ENCODE results near the gene FMN2.
A peak's percentile ranks its signal among the peaks of the same experiment; 100 is the strongest.
"Not testable (repeated sequence)": the region's sequence is repeated elsewhere in the genome, so short reads cannot be mapped to it uniquely, and the experiment has no call there.

FMN2 gene

DNA sequence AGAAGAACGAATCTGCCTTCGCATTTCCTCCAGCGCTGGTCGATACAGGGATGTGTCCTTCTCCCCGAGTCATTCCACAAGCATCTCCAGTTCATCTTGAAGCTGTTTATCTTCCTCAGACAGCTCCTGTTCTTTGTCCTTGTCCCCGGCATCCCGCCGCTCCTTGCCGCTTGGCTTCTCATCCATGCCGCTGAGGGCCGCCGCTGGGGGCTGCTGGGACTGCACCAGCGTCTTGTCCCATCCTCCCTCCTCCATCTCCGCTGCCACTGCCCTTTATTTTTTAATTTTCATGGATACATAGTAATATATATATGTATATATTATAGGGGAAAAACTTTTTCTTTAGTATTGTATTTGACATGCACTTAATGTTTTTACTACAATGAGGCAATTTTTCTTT lies 53.4 kb downstream of the FMN2 start:
- DNase-seq, result no peak

DNA sequence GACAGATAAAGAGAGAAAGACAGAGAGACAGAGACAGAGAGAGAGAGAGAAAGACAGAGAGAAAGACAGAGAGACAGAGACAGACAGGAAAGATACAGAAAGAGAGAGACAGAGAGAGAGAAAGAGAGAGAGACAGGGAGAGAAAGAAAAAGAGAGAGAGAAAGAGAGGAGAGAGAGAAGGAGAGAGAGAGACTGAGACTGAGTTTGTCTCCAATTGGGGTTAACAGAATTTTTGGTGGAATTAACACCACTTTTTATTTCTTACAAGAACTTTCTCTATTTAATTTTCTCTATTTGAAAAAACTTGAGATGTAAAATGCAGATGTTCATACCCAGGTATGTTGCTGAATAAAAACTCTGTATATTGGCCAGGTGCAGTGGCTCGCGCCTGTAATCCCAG lies 56.6 kb downstream of the FMN2 start:
- no peak for DNase-seq

DNA sequence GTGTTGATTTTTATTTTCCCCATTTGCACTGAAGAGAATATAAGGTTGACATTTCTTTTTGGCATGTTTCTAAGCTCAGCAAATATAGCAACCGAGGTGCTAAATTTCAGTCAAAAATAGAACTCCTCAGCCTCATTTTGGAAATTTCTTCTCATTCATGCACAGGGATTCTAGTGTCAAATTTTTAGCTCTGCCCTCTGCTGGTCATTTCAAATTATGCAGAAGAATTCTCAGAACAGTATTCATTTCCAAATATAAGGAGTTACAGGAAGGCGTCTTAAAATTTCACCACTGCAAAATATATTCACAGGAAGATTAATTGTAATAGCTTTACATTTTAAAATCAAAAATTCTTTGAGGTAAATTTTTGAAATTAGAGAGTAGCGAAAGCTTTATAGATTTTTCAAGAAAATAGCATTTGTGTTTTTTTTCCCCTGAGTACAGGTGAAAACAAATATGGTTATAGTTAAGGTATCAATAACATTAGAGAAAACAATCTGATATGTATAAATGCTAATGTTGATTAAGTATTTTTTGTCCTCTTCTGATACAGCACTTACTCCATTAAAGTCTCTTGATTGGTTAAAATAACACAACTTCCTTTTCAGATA lies 57.9 kb downstream of the FMN2 start:
- DNase-seq, result no peak

DNA sequence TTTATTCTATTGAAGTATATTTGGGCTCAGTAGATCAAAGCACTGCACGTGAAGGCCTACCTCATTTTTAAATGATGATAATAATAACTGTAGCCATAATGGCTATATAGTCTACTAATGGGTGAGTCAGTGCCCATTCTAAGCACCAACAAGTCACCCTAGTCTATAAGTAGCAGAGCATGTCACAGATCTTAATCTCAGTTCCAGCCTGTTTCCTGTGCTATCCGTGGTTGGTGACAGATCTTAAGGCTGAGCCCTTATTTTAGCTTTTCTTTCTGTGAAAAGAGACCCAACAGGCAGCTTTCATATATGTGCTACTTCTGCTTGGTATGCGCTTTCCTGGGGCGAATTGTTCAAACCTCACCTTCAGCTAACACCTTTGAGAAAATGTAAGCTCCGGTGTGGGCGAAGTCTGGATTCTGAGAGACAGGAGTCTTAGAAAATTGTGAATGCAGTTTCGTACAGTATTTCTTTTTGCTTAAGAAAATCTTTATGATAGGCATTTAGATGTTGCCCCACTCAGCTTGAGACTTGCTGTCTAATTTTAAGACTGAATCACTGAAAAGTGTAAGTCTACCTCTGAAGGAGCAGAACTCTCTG lies 59.6 kb downstream of the FMN2 start:
- DNase-seq, result no peak

DNA sequence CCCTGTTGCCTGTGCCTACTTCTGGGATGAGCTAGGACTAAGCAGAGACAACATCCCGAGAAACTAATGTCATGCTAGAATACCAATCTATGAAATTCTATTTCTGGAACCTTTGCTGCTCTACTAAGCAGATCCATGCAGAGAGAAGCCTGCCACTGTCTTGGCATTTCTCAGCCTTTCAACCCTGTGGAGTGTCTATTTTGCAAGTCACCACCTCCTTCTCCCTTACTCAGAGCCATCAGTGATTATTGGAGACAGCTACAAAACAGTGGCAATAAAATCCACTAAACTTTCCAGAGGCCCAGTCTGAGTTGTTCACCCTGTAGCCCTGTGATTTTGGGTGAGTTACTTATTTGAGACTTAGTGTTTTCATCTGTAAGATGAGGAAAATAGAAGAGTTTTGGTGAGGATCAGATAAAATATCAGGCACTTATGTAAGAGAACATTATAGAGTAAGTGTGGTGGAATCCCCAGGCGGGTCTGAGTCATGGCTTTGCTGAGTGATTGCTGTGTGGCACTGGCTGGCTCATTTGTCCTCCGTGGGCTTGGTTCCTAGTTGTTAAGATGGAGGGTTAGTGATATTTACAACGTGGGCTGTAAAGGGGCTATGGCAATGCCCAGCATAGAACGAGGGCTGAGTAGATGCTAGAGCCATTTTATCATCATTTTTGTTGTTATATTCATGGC lies 61.1 kb downstream of the FMN2 start:
- no peak for DNase-seq

DNA sequence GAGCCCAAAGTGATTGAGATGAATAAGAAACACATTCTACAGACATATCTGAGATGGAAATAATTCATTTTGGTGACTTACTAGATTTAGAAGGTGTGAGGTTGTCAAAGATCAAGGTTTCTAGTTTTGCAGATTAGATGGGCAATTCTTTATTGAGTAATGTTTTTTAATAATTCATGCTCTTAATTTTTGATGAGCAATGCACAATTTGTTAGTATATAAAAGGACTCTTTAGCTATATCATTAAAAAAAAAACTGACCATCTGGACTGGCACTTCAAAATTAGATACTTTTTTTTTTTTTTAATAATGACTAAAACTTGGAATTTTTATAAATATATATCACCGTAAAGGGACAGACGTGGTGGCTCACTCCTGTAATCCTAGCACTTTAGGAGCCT lies 63.9 kb downstream of the FMN2 start:
- no peak for DNase-seq

DNA sequence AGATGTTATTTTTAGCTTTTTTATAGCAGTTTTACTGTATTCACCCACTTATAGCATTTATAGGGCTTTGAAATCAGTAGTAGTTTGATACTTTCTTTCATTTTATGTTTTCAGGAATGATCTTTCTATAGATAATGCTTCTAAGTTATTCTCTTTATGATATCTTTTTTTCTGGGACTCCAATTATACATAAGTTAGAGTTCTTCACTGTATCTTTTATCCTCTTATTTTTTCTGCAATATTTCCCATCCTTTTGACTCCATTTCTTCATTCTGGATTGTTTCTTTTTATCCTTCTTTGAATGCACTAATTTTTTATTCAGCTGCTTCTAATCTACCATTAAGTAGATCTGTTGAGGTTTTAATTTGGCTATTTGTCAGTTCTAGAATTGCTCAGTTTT lies 73.1 kb downstream of the FMN2 start:
- no peak for DNase-seq

DNA sequence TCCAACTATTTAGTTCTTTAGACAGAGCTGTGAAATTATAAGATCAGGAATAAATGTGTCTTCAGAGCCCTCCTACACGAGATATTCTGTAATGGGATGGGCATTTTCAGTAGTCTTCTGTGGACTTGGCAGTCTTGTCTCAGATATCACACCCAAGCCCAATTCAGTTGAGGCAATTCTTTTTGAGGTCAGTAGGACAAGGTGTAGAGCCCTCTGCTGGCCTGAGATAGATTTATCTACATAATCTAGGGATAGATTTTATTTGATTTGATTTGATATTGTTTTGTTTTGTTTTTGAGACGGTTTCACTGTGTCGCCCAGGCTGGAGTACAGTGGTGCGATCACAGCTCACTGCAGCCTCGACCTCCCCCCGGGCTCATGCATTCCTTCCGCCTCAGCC lies 77.5 kb downstream of the FMN2 start:
- DNase-seq, result no peak

DNA sequence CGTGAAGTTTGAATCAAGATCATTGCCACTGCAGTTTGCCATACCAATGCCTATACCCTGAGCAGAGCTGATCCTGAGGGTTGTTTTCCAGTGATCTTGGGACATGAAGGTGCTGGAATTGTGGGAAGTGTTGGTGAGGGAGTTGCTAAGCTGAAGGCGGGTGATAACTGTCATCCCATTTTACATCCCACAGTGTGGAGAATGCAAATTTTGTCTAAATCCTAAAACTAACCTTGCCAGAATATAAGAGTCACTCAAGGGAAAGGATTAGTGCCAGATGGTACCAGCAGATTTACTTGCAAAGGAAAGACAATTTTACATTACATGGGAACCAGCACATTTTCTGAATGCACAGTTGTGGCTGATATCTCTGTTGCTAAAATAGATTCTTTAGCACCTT lies 78.6 kb downstream of the FMN2 start:
- no peak for DNase-seq

DNA sequence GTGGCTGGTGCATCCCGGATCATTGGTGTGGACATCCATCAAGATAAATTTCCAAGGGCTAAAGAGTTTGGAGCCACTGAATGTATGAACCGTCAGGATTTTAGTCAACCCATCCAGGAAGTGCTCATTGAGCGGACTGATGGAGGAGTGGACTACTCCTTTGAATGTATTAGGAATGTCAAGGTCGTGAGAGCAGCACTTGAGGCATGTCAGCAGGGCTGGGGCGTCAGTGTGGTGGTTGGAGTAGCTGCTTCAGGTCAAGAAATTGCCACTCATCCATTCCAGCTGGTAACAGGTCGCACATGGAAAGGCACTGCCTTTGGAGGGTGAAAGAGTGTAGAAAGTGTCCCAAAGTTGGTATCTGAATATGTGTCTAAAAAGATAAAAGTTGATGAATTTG lies 79.1 kb downstream of the FMN2 start:
- DNase-seq, result no peak

DNA sequence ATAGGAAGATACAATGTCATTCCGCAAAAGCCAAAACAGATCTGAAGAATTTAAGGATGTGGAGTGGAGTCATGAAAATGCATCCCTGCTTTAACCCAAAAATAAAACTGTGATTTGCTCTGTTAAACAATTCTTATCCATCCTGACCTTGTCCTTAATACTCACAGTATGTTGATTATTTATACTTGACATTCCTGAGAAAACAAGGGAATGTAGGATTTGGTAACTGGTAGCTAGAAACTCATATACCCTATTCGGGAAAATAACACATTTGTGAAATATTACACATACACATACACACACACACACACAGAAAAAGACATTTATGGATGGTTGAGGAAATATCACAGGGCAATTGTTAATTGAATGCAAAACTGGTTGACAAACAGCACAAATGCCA lies 80.2 kb downstream of the FMN2 start:
- no peak for DNase-seq

DNA sequence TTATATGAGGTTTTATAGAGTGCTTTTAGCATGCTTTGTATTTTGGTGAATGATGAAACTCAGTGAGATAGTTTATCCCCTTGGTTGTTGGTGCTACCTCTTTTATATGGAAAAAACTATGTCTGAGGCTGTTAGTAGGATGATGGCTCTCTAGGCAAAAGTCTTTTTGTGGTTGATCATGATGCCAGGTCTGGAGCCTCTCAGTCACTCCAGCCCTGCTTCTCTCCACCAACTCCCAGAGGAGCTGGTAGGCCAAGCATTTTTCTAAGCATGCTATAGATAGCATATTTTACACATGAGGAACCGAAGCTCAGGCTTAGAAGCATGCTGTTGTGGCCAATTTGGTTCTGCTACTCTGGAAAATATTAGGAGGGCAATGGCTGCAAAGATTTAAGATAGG lies 82.2 kb downstream of the FMN2 start:
- no peak for DNase-seq

DNA sequence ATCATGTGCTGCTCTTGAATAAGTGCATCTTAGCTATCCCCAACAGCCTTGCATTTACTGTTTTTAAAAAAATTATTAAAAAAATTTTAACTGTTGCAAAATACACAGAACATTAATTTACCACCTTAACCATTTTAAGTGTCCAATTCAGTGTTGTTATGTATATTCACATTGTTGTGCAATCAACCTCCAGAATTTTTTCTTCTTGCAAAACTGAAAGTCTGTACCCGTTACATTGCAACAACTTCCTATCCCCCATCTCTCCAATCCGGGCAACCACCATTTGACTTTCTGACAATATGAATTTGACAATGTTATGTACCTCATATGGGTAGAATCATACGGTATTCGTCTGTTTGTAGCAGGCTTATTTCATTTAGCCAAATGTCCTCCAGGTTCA lies 83.1 kb downstream of the FMN2 start:
- DNase-seq, result no peak

DNA sequence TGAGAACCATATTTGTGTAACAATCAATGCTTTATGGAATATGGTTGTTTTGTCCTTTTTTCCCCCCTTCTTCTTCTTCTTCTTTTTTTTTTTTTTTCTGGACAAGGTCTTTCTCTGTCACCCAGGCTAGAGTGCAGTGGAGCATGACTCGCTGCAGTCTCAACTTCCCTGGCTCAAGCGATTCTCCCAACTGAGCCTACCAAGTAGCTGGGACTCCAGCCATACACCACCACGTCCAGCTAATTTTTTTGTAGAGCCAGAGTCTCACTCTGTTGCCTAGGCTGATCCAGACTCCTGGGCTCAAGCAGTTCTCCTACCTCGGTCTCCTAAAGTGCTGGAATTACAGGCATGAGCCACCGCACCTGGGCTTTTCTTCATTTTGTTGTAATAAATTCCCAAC lies 86.7 kb downstream of the FMN2 start:
- DNase-seq, result no peak

DNA sequence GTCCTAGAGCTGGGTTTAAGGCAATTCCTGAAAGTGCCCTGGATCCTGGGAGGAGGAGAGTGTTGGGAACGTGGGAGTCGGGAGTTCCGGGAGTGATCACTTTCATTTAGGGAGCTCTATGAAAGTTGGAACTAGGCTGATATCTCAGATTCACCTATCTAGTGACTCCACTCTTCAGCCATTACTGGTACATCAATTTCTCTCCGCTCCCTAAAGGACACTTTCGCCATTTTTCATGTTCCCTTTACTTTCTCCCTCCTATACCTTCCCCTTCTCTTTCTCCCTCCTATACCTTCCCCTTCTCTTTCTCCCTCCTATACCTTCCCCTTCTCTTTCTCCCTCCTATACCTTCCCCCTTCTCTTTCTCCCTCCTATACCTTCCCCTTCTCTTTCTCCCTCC lies 93.0 kb downstream of the FMN2 start:
- not testable (repeated sequence) for DNase-seq

DNA sequence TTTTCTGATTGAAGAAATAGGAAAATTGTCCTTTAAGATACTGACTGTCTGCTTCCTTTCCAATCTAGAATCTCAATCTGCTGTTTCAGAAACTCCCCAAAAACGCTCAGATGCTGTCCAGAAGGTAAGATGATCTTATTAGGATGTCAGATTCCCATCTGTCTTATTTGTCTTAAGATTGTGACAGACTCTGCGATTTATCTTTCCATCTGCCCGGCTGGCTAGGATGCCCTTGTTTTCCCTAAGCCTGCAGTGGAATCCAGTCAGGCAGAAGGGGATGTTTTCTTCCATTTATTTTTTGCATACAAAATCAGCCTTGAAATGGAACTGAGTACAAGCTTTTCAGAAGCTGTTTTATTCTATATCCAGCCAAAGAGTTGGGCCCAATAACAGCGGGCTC lies 96.5 kb downstream of the FMN2 start:
- DNase-seq, result no peak

DNA sequence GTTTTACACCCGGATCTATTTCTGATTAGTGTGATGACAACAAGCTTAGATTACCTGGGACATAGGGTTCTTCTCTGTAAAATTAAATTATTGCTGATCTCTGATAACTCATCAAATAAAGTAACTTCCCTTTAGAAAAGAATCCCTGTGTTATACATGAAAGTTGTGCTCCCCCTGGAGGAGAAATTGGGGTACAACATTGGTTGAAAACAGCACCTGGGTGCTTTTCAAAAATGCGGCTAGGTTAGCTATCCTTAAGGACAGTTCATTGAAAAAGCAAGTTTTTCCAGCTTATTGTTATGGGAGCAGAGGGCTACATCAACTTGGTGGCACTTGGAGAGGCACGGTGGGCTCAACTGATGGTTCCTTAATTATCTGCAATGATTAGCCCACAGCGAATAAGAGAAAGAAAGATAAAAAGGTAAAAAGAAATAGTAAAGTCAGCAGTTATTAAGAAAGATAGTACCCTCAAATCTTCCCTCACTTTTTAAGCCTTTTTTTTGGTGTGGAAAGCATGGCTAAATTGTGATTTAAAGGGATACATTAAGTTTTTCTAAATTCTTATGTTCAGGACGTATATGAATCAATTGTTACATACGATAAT lies 97.8 kb downstream of the FMN2 start:
- DNase-seq, result peak; percentile 13

DNA sequence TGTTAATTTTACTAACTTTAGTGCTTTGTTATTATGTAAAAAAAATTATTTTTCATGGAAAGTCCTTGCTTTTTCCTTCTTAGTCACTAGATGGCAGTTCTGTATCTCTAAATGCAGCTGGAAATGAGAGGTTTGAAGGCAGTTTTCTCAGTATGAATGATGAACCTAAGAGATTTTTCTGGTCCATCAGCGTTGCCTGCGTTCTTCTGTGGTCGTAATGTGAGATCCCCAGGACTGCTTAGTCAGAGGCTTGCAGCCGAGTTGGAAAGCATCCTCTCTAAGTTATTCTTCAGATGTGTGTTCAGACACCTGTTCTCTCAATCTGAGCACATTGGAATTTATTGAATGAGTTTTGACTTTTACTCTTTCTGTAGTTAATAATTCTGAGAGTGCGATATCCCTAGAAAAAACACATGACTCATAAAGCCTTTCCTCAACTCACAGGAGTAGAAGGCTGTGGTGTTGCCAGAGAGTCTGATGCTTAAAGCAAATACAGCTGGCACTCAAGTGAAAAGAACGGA lies 99.3 kb downstream of the FMN2 start:
- no peak for DNase-seq

DNA sequence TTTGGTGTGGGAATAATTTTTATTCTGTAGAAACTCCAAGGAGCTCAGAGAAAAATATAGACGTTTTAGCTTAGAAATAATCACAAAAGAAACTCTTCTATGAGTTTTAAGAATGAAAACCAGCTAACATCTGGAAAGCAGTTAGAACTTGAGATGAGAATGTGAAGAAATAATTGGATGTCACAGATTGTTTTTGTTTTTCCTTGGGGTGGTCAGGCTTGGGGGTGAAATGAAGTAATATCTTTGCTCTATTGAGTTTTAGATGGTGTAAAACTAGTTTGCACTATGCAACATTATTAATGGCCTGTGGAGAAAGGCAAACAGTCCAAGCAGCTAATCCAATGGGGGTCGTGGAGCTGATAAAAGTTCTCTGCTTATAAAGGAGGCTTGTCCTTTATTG lies 101.2 kb downstream of the FMN2 start:
- no peak for DNase-seq

DNA sequence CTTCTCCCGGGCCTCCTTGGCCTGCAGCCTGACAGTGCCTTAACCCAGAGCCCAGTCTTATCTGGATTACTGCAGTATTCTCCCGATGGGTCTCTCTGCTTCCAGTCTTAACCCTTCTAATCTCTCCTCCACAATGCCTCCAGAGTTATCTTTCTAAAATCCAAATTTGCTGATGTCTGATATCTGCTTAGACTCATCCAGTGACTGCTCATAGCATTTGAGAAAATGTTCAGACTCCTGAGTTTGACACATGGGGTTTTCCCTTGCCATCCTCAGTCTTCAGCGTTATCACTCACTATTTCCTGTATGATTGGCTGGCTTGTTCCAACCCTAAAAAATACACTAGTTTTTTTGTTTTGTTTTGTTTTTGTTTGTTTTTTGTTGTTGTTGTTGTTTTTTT lies 102.0 kb downstream of the FMN2 start:
- DNase-seq, result no peak

DNA sequence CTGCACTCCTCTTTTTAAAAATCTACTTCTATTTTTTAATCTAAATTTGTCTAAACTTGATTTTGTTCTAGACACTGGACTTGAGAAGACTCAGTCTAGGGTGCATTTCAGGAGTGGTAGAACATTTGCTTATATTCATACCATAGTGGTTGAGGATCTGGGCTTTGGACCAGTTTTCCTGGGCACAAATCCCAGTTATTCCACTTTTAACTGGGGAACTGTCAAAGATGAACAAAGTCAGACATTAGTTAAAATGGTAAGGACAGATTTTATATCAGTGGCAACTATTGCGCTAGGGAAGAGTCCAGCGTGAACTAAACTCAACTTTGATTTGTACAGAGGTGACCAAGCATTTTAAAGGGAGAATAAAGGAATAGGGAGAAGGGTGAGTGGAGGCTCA lies 102.4 kb downstream of the FMN2 start:
- no peak for DNase-seq

DNA sequence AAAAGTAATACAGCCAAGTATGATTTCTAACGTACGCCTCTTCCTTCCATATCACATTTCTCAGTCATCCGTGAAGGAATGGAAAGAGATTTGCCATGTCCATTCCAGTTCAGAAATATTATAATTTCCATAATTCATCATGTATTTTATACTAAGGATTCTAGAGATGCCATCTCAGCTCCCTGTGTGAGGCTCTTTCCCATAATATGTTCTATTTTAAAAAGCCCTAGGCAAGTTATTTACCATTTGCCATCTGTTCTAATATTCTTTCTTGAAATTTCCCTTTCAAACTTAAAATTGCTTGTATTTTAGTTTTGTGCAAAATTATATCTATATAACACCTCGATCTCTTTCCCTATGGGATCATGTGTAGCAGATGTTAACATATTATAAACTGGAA lies 106.7 kb downstream of the FMN2 start:
- no peak for DNase-seq

DNA sequence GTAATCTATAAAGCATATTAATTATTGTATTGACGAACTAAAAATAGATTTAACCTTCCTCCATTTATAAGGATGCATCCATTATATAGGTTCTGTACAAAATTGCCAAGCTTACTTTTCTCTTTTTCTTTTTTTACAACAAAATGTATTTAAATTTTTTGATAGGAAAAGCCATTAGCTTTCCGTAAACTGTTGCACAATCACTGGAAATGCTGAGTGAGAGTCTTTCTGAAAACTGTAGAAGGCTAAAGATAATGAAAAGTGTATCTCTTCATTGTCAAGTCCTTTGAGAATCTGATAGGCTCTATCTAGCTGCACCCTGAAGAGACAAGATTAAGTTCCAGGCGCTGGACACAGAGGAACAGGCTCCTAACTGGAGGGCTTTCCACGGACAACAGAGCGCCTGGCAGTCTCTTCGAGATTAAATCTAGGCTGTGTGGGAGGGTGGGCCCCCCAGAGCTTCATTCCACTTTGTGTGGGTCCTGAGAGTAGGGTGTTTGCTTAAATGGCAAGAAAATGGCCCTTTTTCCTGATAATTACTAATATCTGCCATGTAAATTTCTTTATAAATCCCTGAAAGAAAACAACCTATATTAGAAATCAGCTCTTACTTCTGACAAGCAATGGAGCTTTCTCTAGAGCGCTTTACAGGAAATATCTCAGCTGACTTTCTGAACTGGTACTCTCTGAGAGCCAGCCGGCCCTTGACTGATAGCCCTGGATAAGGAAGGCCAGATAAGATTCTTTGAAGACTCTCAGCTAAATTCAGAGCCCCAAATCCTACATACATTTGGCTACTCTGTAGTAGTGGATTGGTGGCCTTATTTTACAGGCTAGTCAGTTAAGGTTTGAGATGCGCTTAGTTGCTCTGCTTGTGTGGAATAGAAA lies 108.3 kb downstream of the FMN2 start:
- DNase-seq, result no peak

Measured in CD4-positive, alpha-beta T cell treated with Interleukin-17A for 4 hours (primary cell).